OCI-LY7 (cell line): ENCODE results near the gene KCNMA1. TPM values are rescaled to one million over a fixed set of nuclear protein-coding genes. Genes with fewer than 3 reads are reported as not detected.

Experiments used
- BruUV-seq: library from RNA; stranded (reverse); fragments of 400-500 nt; replicated peaks from 2 replicates; lab custom pipeline; 2021; lab: Mats Ljungman, UMichigan
- CTCF ChIA-PET: fragments of 300-600 bp; sonication (Branson Sonifier 250); formaldehyde crosslinking; loops from one replicate; lab custom pipeline; 2022; ENCODE audit warnings: antibody characterized with exemption; ENCODE audit not compliant: unreplicated experiment; lab: Charles Lee
- POLR2A ChIA-PET: fragments of 300-600 bp; sonication (Branson Sonifier 250); formaldehyde crosslinking; loops from one replicate; lab custom pipeline; 2022; ENCODE audit warnings: antibody characterized with exemption; lab: Charles Lee
- DNase-seq: peaks from one replicate; pipeline ENCODE4 v3.0.0-alpha.2; 2015; ENCODE audit warnings: low spot score
- H2AFZ ChIP-seq: fragments of 200-600 bp; sonication (generic), shearing (Covaris generic); 2 replicates; pipeline ENCODE4 v1.6.1; 2014; ENCODE audit warnings: mild to moderate bottlenecking, antibody characterized with exemption, low read length, moderate library complexity
- H3K27ac ChIP-seq: fragments of 200-600 bp; sonication (generic); 2 replicates; pipeline ENCODE4 v1.5.1; 2014; ENCODE audit warnings: mixed run types, low read depth, mild to moderate bottlenecking, moderate library complexity, low read length, inconsistent platforms; ENCODE audit not compliant: poor library complexity, severe bottlenecking
- H3K36me3 ChIP-seq: fragments of 200-600 bp; sonication (generic); 2 replicates; pipeline ENCODE4 v1.6.1; 2014; ENCODE audit warnings: mild to moderate bottlenecking, antibody characterized with exemption, low read length, moderate library complexity, mixed read lengths; ENCODE audit not compliant: insufficient read depth
- H3K4me1 ChIP-seq: fragments of 200-600 bp; sonication (generic); 2 replicates; pipeline ENCODE4 v1.5.1; 2014; ENCODE audit warnings: mild to moderate bottlenecking, low read length; ENCODE audit not compliant: insufficient read depth, poor library complexity, severe bottlenecking
- H3K4me2 ChIP-seq: fragments of 200-600 bp; sonication (generic); 2 replicates; pipeline ENCODE4 v1.6.1; 2014; ENCODE audit warnings: mild to moderate bottlenecking, low read length
- H3K4me3 ChIP-seq: fragments of 200-600 bp; sonication (generic); 2 replicates; pipeline ENCODE4 v1.5.1; 2014; ENCODE audit warnings: mild to moderate bottlenecking, low read depth, low read length; ENCODE audit not compliant: poor library complexity, severe bottlenecking
- H3K79me2 ChIP-seq: fragments of 200-600 bp; sonication (generic); 2 replicates; pipeline ENCODE4 v1.6.1; 2016; ENCODE audit warnings: low read depth, mild to moderate bottlenecking, low read length, moderate library complexity, mixed read lengths; ENCODE audit not compliant: insufficient read depth
- H3K9me2 ChIP-seq: fragments of 200-600 bp; sonication (generic); 2 replicates; pipeline ENCODE4 v1.6.1; 2016; ENCODE audit warnings: mild to moderate bottlenecking, low read length, mixed read lengths; ENCODE audit not compliant: insufficient read depth
- H3K9me3 ChIP-seq: fragments of 200-600 bp; sonication (generic); 2 replicates; pipeline ENCODE4 v1.6.1; 2014; ENCODE audit warnings: mild to moderate bottlenecking, mixed run types, low read length, mixed read lengths
- H4K20me1 ChIP-seq: fragments of 200-600 bp; sonication (generic); 2 replicates; pipeline ENCODE4 v1.6.1; 2014; ENCODE audit warnings: mild to moderate bottlenecking, antibody characterized with exemption, low read length, moderate library complexity, mixed read lengths; ENCODE audit not compliant: insufficient read depth
- EZH2phosphoT487 ChIP-seq: fragments of 200-600 bp; sonication (generic); IDR thresholded peaks from 2 replicates; pipeline ENCODE4 v1.6.1; 2018; ENCODE audit warnings: low read depth, borderline replicate concordance, mild to moderate bottlenecking, mixed run types, antibody characterized with exemption, low read length, moderate library complexity, mixed read lengths
- intact Hi-C: fragments of 100-400 bp; cut with micrococcal nuclease; formaldehyde crosslinking; loops from one replicate; pipeline ENCODE4 v1.10.0; 2022; ENCODE audit not compliant: unreplicated experiment
- total RNA-seq, 2 experiments: library from RNA; depleted of rRNA in 1 of 2; stranded (reverse); fragments of >200 nt in 1 of 2; shearing (Covaris generic) in 1 of 2; gene quantifications; 2 replicates each; pipeline ENCODE4 v1.2.3, GENCODE V29; 2014 to 2022
- TF ChIP-seq, protein P1 (sequence below): fragments of 200-600 bp; sonication (generic); conservative IDR thresholded peaks from 2 replicates; pipeline ENCODE4 v1.5.1; 2014; ENCODE audit warnings: mild to moderate bottlenecking, antibody characterized with exemption, low read length, moderate library complexity, mixed read lengths

The KCNMA1 gene
- total RNA-seq, 2 experiments from 2014 or later, result not detected

DNA sequence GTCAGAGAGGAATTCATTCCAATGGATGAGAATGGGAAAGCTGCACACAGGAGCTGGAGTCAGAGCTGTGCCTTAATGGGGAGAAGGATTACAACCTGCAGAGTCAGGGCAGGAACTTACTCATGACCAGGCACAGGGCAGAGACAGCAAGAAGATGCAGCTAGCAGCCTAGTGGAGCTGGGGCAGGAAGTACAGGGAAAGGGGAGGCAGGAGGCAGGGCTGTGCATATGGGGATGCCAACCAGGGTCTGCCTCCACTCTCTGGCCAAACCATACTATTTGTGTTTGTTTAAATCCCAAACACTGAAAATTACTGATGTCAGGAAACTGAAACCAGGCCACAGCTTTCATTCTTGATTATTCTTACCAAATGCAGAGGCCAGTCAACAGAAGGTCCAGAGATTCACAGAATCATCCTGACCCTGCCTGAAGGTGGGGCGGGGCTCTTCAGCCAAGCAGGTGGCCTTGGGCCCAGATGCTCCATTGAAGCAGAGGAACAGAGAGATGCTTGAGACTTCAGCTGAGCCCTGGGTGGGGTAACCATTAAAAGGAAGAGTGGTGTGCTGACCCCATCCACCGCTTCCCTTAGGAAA lies 461.9 kb downstream of the KCNMA1 start:
- BruUV-seq, result no TSS peak
- H3K4me3 ChIP-seq, result no peak overlapping the region
- no peak overlapping the region for H3K4me2 ChIP-seq
- intact Hi-C loops, result no loop called here
- H3K36me3 ChIP-seq, result no peaks in the 10 kb centered on the region
- no peak overlapping the region for H2AFZ ChIP-seq
- POLR2A ChIA-PET, result no interaction called here
- no peaks in the 10 kb centered on the region for H4K20me1 ChIP-seq
- CTCF ChIA-PET, result no interaction called here
- DNase-seq, result no peak
- TF ChIP-seq EZH2phosphoT487, result no peak
- TF ChIP-seq, protein P1, sequence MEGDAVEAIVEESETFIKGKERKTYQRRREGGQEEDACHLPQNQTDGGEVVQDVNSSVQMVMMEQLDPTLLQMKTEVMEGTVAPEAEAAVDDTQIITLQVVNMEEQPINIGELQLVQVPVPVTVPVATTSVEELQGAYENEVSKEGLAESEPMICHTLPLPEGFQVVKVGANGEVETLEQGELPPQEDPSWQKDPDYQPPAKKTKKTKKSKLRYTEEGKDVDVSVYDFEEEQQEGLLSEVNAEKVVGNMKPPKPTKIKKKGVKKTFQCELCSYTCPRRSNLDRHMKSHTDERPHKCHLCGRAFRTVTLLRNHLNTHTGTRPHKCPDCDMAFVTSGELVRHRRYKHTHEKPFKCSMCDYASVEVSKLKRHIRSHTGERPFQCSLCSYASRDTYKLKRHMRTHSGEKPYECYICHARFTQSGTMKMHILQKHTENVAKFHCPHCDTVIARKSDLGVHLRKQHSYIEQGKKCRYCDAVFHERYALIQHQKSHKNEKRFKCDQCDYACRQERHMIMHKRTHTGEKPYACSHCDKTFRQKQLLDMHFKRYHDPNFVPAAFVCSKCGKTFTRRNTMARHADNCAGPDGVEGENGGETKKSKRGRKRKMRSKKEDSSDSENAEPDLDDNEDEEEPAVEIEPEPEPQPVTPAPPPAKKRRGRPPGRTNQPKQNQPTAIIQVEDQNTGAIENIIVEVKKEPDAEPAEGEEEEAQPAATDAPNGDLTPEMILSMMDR, result no peak
- H3K9me2 ChIP-seq, result no peaks in the 10 kb centered on the region
- no peak overlapping the region for H3K27ac ChIP-seq
- H3K79me2 ChIP-seq, result no peaks in the 10 kb centered on the region
- H3K9me3 ChIP-seq, result no peaks in the 10 kb centered on the region
- peaks cover 6% of the 10 kb centered on the region for H3K4me1 ChIP-seq

DNA sequence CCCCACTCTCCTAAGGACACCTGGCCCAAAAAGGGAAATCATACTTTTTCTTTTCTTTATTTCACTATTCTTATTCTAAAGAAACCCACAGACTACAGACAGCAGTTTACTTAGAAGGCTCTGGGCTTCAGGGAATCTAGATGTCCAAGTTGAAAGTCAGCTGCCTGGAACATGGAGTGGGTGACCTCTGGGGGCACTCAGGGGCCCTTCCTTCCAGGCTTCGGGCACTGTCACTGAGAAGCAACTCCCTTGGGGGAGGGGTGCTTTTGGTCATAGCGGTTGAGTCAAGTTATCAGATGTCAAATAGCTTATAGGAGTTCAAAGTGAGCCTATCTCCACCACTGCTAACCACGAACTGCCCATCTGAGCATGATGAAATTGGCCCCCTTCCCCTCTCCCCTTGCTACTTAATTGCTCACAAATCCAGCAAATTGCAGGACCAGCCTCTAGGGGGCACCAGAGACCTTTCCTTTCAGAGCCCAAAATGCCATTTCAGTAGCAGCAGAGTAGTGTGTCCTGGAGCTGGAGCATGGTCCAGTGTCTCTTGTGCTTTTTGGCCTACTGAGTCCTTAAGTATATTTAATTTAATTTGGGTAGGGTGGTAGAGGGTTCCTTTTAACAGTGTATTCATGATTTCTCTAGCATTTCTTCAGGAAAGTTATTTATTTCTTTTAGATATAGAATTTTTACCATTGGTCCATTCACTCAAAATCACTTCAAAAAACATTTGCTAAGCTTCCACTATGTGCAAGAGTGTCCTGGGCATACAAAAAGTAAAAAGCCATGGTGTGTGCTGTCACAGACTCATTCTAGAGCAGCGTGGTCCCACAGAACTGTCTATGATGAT lies 463.8 kb downstream of the KCNMA1 start:
- intact Hi-C loops, result loop anchor here (1.0 kb wide), 1 partner anchor 468 kb away; no protein-coding TSS in a partner anchor
- TF ChIP-seq, protein P1, result peak; percentile 91
- no peak for TF ChIP-seq EZH2phosphoT487
- Histone ChIP-seq H2AFZ (no peak overlapping the region), H3K27ac (no peak overlapping the region), H3K4me1 (peaks cover 6% of the 10 kb centered on the region), H3K4me3 (no peak overlapping the region), H4K20me1 (no peaks in the 10 kb centered on the region), H3K4me2 (no peak overlapping the region), H3K9me2 (no peaks in the 10 kb centered on the region), H3K9me3 (no peaks in the 10 kb centered on the region), H3K36me3 (no peaks in the 10 kb centered on the region), H3K79me2 (no peaks in the 10 kb centered on the region)
- ChIA-PET POLR2A (interaction anchor here (0.7 to 0.8 kb wide), 2 partner anchors 93 to 141 kb away, joined by 3 read pairs; no protein-coding TSS in a partner anchor), CTCF (interaction anchor here (0.6 kb wide), 1 partner anchor 10 kb away, joined by 3 read pairs; no protein-coding TSS in a partner anchor)
- BruUV-seq, result no TSS peak
- peak; percentile 63 for DNase-seq
